Panc1 (cell line): ENCODE data around the gene STARD7.

Experiments used
- POLR2AphosphoS5 ChIP-seq: IDR thresholded peaks from 2 replicates; pipeline ENCODE4 v1.6.1; 2012; ENCODE audit warnings: mild to moderate bottlenecking, low read depth, low read length, moderate library complexity
- REST ChIP-seq, 2 experiments: IDR thresholded peaks; 2 replicates each; pipeline ENCODE4 v1.6.1; 2011 to 2012; ENCODE audit warnings: low read depth in 2 of 2, control low read depth in 1 of 2, low read length in 1 of 2, mild to moderate bottlenecking in 1 of 2, moderate library complexity in 1 of 2; ENCODE audit not compliant: insufficient read depth in 1 of 2
- SIN3A ChIP-seq: IDR thresholded peaks from 2 replicates; pipeline ENCODE4 v1.6.1; 2012; ENCODE audit warnings: low read depth, mild to moderate bottlenecking, low read length, moderate library complexity, borderline replicate concordance; ENCODE audit not compliant: insufficient read depth
- TCF7L2 ChIP-seq: IDR thresholded peaks from 2 replicates; pipeline ENCODE4 v1.6.1; 2011; ENCODE audit warnings: mild to moderate bottlenecking, low read depth, low read length, inconsistent platforms
- TF ChIP-seq, protein P1 (sequence below): fragments of 450-650 bp; IDR thresholded peaks from 2 replicates; pipeline ENCODE4 v1.5.1; 2017; ENCODE audit warnings: mild to moderate bottlenecking

DNA sequence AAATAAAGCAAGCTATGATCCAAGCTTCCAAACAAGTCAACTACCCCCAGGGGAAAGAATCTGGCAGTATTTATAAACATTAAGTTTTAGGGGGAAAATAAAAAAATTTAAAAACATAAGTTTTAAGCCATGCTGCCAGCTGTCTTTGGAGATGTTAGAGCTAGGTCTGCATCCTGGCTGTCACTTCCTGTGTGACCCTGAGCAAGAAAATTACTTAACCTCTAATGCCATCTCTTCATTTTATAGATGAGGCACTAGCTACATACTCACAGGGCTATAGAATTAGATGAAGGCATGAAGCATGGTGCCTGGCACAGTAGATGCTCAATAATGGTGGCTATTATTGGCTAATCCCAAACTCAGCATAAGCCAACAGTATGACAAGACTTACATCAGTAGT is 28.1 kb downstream of the STARD7 start:
- TF ChIP-seq, protein P1, sequence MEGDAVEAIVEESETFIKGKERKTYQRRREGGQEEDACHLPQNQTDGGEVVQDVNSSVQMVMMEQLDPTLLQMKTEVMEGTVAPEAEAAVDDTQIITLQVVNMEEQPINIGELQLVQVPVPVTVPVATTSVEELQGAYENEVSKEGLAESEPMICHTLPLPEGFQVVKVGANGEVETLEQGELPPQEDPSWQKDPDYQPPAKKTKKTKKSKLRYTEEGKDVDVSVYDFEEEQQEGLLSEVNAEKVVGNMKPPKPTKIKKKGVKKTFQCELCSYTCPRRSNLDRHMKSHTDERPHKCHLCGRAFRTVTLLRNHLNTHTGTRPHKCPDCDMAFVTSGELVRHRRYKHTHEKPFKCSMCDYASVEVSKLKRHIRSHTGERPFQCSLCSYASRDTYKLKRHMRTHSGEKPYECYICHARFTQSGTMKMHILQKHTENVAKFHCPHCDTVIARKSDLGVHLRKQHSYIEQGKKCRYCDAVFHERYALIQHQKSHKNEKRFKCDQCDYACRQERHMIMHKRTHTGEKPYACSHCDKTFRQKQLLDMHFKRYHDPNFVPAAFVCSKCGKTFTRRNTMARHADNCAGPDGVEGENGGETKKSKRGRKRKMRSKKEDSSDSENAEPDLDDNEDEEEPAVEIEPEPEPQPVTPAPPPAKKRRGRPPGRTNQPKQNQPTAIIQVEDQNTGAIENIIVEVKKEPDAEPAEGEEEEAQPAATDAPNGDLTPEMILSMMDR: no peak
- TF ChIP-seq TCF7L2 (no peak), SIN3A (no peak), REST (IDR thresholded peaks at IDR 0.05; ENCODE audit: insufficient read depth in 1 of 2, low read depth in 2 of 2, low read length in 1 of 2) (no peak), POLR2AphosphoS5 (no peak)
